Neural cell (in vitro differentiated cells): ENCODE data around the gene WNT10A. TPM values are rescaled to one million over a fixed set of nuclear protein-coding genes. Genes with fewer than 3 reads are reported as not detected.

Experiments
- H2AFZ ChIP-seq: fragments of 200-600, 300-800 bp; sonication (generic), shearing (Covaris generic); 2 replicates; pipeline ENCODE4 v1.6.0; 2014; ENCODE audit warnings: low read depth, mild to moderate bottlenecking, antibody characterized with exemption, low read length, moderate library complexity
- H3F3A ChIP-seq: fragments of 200-600 bp; shearing (Covaris generic); 2 replicates; pipeline ENCODE4 v1.6.1; 2016; ENCODE audit warnings: mild to moderate bottlenecking, moderate library complexity, mixed read lengths, antibody characterized with exemption, low read length; ENCODE audit not compliant: insufficient read depth, poor library complexity, severe bottlenecking
- H3K27ac ChIP-seq: fragments of 200-600, 300-800 bp; sonication (generic), shearing (Covaris generic); 2 replicates; pipeline ENCODE4 v1.5.1; 2014; ENCODE audit warnings: mild to moderate bottlenecking, low read length, moderate library complexity
- H3K27me3 ChIP-seq: fragments of 300-800, 200-600 bp; sonication (generic), shearing (Covaris generic); 2 replicates; pipeline ENCODE4 v1.6.0; 2014; ENCODE audit warnings: mild to moderate bottlenecking, low read depth, low read length, moderate library complexity; ENCODE audit not compliant: insufficient read depth
- H3K36me3 ChIP-seq: fragments of 300-800, 200-600 bp; sonication (generic), shearing (Covaris generic); 2 replicates; pipeline ENCODE4 v1.5.1; 2014; ENCODE audit warnings: mild to moderate bottlenecking, antibody characterized with exemption, low read length, moderate library complexity; ENCODE audit not compliant: insufficient read depth
- H3K4me2 ChIP-seq: fragments of 300-800, 200-600 bp; sonication (generic), shearing (Covaris generic); 2 replicates; pipeline ENCODE4 v1.6.0; 2014; ENCODE audit warnings: mild to moderate bottlenecking, low read length
- H3K4me3 ChIP-seq: fragments of 300-800, 200-600 bp; sonication (generic), shearing (Covaris generic); 2 replicates; pipeline ENCODE4 v1.5.1; 2014; ENCODE audit warnings: mild to moderate bottlenecking, low read length, moderate library complexity
- H3K79me2 ChIP-seq: fragments of 200-600 bp; shearing (Covaris generic); replicated peaks from 2 replicates; pipeline ENCODE4 v1.6.0; 2014; ENCODE audit warnings: mild to moderate bottlenecking, low read length, moderate library complexity; ENCODE audit not compliant: insufficient read depth
- H3K9ac ChIP-seq: fragments of 300-800, 200-600 bp; sonication (generic), shearing (Covaris generic); 2 replicates; pipeline ENCODE4 v1.6.1; 2016; ENCODE audit warnings: mild to moderate bottlenecking, low read length, mixed read lengths
- H3K9me2 ChIP-seq: fragments of 200-600 bp; shearing (Covaris generic); 2 replicates; pipeline ENCODE4 v1.6.1; 2016; ENCODE audit warnings: mild to moderate bottlenecking, low read length, mixed read lengths; ENCODE audit not compliant: insufficient read depth
- H3K9me3 ChIP-seq: fragments of 200-600, 300-800 bp; sonication (generic), shearing (Covaris generic); 2 replicates; pipeline ENCODE4 v1.6.1; 2016; ENCODE audit warnings: mild to moderate bottlenecking, mixed run types, low read length, moderate library complexity, mixed read lengths
- H4K20me1 ChIP-seq: fragments of 200-600 bp; shearing (Covaris generic); 2 replicates; pipeline ENCODE4 v1.6.1; 2016; ENCODE audit warnings: mild to moderate bottlenecking, mixed run types; ENCODE audit not compliant: insufficient read depth
- CTCF ChIP-seq: fragments of 450-650 bp; IDR thresholded peaks from 2 replicates; pipeline ENCODE4 v1.5.1; 2014; ENCODE audit warnings: antibody characterized with exemption, mild to moderate bottlenecking, moderate library complexity; ENCODE audit not compliant: poor library complexity, severe bottlenecking
- EP300 ChIP-seq: fragments of 450-650 bp; conservative IDR thresholded peaks from 2 replicates; pipeline ENCODE4 v1.6.1; 2014; ENCODE audit warnings: antibody characterized with exemption, mild to moderate bottlenecking, moderate library complexity; ENCODE audit not compliant: poor library complexity, severe bottlenecking
- EZH2 ChIP-seq: fragments of 200-600, 300-800 bp; shearing (Covaris generic), sonication (generic); IDR thresholded peaks from 2 replicates; pipeline ENCODE4 v1.6.1; 2014; ENCODE audit warnings: antibody characterized with exemption, low read length, borderline replicate concordance, mild to moderate bottlenecking; ENCODE audit not compliant: insufficient read depth, poor library complexity, severe bottlenecking
- MXI1 ChIP-seq: fragments of 450-650 bp; conservative IDR thresholded peaks from 2 replicates; pipeline ENCODE4 v1.6.1; 2014; ENCODE audit warnings: antibody characterized with exemption, mild to moderate bottlenecking; ENCODE audit not compliant: poor library complexity, severe bottlenecking
- POLR2AphosphoS5 ChIP-seq: IDR thresholded peaks from 2 replicates; pipeline ENCODE4 v1.6.1; 2012
- RAD21 ChIP-seq: fragments of 450-650 bp; conservative IDR thresholded peaks from 2 replicates; pipeline ENCODE4 v1.6.1; 2014; ENCODE audit warnings: antibody characterized with exemption, mild to moderate bottlenecking, moderate library complexity
- SMC3 ChIP-seq: fragments of 450-650 bp; conservative IDR thresholded peaks from 2 replicates; pipeline ENCODE4 v1.6.1; 2014; ENCODE audit warnings: antibody characterized with exemption, mild to moderate bottlenecking, moderate library complexity; ENCODE audit not compliant: poor library complexity
- TAF1 ChIP-seq: IDR thresholded peaks from 2 replicates; pipeline ENCODE4 v1.6.1; 2012; ENCODE audit warnings: low read depth
- polyA plus RNA-seq: library from polyadenylated mRNA; depleted of rRNA; stranded (reverse); fragments of >200 nt; gene quantifications from 2 replicates; pipeline ENCODE4 v1.2.3, GENCODE V29; 2014
- TF ChIP-seq, protein P1 (sequence below): IDR thresholded peaks from 2 replicates; pipeline ENCODE4 v1.6.1; 2012; ENCODE audit warnings: borderline replicate concordance

The WNT10A gene
- polyA plus RNA-seq, 1 donor from 2014 or later = 0.14 TPM

DNA sequence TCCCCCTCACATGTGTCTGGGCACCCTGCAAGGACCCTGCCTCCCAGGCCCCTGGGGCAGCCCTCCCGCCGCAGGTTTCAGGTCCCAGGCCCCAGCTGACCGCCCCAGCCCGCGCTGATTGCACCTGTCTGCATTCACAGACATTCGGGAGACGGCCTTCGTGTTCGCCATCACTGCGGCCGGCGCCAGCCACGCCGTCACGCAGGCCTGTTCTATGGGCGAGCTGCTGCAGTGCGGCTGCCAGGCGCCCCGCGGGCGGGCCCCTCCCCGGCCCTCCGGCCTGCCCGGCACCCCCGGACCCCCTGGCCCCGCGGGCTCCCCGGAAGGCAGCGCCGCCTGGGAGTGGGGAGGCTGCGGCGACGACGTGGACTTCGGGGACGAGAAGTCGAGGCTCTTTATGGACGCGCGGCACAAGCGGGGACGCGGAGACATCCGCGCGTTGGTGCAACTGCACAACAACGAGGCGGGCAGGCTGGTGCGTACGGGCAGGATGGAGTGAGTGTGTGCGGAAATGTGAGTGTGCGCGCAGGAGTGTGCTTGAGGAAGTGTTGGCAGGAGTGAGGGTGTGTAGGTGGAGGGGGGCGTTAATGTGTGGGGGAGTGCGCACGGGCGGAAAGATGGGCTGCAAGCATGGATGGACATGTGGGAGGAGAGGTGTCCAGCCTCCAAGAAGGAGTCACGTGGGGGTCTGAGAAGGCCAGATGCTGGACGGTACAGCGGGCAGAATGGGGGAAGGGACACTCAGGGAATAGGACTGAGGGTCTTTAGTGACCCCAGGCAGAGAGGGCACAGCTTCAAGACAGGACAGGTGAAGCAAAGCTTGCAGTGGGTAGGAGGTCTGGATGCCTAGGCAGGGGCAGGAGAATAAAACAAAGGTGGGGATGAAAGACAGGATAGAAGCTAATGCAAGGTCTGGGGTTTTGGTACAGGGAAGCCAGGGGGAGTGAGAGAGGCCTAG, 9.0 kb upstream of the WNT10A start:
- Histone ChIP-seq H3K27ac (no peak overlapping the region), H3K9me3 (no peaks in the 10 kb centered on the region), H3K79me2 (no peaks in the 10 kb centered on the region), H3K9me2 (no peaks in the 10 kb centered on the region), H3K4me3 (peak overlapping the region; percentile 29), H3K4me2 (no peak overlapping the region), H3F3A (no peaks in the 10 kb centered on the region), H3K9ac (no peak overlapping the region), H4K20me1 (no peaks in the 10 kb centered on the region), H3K36me3 (no peaks in the 10 kb centered on the region), H2AFZ (no peak overlapping the region), H3K27me3 (peaks cover 99% of the 10 kb centered on the region)
- TF ChIP-seq RAD21 = no peak
- TF ChIP-seq POLR2AphosphoS5 = peak; percentile 39

DNA sequence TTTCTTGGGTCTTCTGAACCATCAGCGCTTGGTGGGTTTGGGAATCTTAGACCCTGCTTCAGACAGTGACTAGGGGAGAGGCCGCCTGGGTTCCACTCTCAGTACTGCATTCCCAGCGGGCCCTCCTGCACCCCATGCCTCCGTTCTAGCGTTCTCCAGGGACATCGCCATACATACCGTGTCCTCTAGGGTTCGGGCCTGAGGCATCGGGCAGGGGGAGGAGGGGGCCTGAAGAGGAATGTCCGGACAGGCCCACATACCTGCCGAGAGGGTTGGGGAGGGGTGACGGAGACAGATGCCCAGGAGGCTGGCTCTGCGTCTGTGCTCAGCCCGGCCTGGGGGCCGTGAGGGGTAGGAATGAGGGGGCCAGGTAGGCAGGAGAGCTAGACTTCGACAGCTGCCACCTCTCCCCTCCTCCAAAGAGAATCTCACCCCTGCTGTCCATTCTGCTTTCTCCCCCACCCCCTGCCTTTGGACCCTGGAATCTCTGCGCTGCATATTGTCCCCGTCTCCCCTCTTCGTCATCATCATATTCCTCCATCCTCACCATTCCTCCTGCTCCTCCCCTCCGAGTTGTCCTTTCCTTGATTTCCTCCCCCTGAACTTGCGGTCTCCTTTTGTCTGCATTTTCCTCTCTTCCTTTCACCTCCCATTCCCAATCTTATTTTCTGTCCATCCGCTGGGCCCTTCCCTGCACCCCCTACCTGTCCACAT, 7.8 kb upstream of the WNT10A start:
- Histone ChIP-seq H2AFZ (no peak overlapping the region), H3K36me3 (no peaks in the 10 kb centered on the region), H3K27me3 (peaks cover 99% of the 10 kb centered on the region), H3F3A (no peaks in the 10 kb centered on the region), H3K4me2 (peak overlapping the region; percentile 53), H3K9me2 (no peaks in the 10 kb centered on the region), H3K79me2 (no peaks in the 10 kb centered on the region), H3K4me3 (peak overlapping the region; percentile 77), H3K27ac (no peak overlapping the region), H3K9ac (peak overlapping the region; percentile 45), H4K20me1 (no peaks in the 10 kb centered on the region), H3K9me3 (no peaks in the 10 kb centered on the region)
- TF ChIP-seq EP300 (no peak), CTCF (no peak), TAF1 (no peak), POLR2AphosphoS5 (no peak), EZH2 (no peak), SMC3 (no peak), MXI1 (no peak), RAD21 (no peak)

DNA sequence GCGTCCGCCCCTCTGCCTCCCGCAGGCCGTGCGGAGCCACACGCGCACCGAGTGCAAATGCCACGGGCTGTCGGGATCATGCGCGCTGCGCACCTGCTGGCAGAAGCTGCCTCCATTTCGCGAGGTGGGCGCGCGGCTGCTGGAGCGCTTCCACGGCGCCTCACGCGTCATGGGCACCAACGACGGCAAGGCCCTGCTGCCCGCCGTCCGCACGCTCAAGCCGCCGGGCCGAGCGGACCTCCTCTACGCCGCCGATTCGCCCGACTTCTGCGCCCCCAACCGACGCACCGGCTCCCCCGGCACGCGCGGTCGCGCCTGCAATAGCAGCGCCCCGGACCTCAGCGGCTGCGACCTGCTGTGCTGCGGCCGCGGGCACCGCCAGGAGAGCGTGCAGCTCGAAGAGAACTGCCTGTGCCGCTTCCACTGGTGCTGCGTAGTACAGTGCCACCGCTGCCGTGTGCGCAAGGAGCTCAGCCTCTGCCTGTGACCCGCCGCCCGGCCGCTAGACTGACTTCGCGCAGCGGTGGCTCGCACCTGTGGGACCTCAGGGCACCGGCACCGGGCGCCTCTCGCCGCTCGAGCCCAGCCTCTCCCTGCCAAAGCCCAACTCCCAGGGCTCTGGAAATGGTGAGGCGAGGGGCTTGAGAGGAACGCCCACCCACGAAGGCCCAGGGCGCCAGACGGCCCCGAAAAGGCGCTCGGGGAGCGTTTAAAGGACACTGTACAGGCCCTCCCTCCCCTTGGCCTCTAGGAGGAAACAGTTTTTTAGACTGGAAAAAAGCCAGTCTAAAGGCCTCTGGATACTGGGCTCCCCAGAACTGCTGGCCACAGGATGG, 7.1 kb upstream of the WNT10A start:
- peak overlapping the region; percentile 53 for H3K4me2 ChIP-seq
- no peaks in the 10 kb centered on the region for H3K79me2 ChIP-seq
- TF ChIP-seq MXI1 (peak; percentile 48), EP300 (peak; percentile 13), TAF1 (no peak), POLR2AphosphoS5 (peak; percentile 42), SMC3 (no peak), RAD21 (no peak), EZH2 (peak; percentile 45), CTCF (peak; percentile 56)
- TF ChIP-seq, protein P1, sequence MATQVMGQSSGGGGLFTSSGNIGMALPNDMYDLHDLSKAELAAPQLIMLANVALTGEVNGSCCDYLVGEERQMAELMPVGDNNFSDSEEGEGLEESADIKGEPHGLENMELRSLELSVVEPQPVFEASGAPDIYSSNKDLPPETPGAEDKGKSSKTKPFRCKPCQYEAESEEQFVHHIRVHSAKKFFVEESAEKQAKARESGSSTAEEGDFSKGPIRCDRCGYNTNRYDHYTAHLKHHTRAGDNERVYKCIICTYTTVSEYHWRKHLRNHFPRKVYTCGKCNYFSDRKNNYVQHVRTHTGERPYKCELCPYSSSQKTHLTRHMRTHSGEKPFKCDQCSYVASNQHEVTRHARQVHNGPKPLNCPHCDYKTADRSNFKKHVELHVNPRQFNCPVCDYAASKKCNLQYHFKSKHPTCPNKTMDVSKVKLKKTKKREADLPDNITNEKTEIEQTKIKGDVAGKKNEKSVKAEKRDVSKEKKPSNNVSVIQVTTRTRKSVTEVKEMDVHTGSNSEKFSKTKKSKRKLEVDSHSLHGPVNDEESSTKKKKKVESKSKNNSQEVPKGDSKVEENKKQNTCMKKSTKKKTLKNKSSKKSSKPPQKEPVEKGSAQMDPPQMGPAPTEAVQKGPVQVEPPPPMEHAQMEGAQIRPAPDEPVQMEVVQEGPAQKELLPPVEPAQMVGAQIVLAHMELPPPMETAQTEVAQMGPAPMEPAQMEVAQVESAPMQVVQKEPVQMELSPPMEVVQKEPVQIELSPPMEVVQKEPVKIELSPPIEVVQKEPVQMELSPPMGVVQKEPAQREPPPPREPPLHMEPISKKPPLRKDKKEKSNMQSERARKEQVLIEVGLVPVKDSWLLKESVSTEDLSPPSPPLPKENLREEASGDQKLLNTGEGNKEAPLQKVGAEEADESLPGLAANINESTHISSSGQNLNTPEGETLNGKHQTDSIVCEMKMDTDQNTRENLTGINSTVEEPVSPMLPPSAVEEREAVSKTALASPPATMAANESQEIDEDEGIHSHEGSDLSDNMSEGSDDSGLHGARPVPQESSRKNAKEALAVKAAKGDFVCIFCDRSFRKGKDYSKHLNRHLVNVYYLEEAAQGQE = no peak
- H3K9ac ChIP-seq = peak overlapping the region; percentile 45
- H2AFZ ChIP-seq = no peak overlapping the region
- peak overlapping the region; percentile 77 for H3K4me3 ChIP-seq
- H3K27ac ChIP-seq = no peak overlapping the region
- H3K36me3 ChIP-seq = no peaks in the 10 kb centered on the region
- H3F3A ChIP-seq = no peaks in the 10 kb centered on the region
- H3K9me3 ChIP-seq = no peaks in the 10 kb centered on the region
- peaks cover 99% of the 10 kb centered on the region for H3K27me3 ChIP-seq
- H4K20me1 ChIP-seq = no peaks in the 10 kb centered on the region
- H3K9me2 ChIP-seq = no peaks in the 10 kb centered on the region
